ENCODE measurements around the gene CCDC60. TPM values are rescaled to one million over a fixed set of nuclear protein-coding genes. Genes with fewer than 3 reads are reported as not detected.

Gene CCDC60
- total and polyA plus RNA-seq, 2 of the 13 experiments (the other 11 are each of a cell fraction or from before 2014, with no cell fraction given) = not detected

- POLR2A ChIA-PET = no interaction called here
- Histone ChIP-seq H3K9me3 (ENCODE audit: low read length) (no peaks in the 10 kb centered on the region), H3K9ac (ENCODE audit: insufficient read depth, low read depth, low read length) (no peak overlapping the region), H3K4me3 (replicated peaks in 1 of 3; ENCODE audit: insufficient read depth in 1 of 3, low read depth in 2 of 3, low read length in 3 of 3) (no peak overlapping the region), H4K20me1 (ENCODE audit: insufficient read depth, low read length) (no peaks in the 10 kb centered on the region), H3K4me1 (ENCODE audit: insufficient read depth, low read length) (peaks cover 21% of the 10 kb centered on the region), H3K79me2 (ENCODE audit: insufficient read depth, low read length) (no peaks in the 10 kb centered on the region), H3K27me3 (ENCODE audit: control insufficient read depth in 1 of 2, insufficient read depth in 2 of 2, low read length in 2 of 2) (no peaks in the 10 kb centered on the region), H3K36me3 (replicated peaks in 1 of 2; ENCODE audit: control insufficient read depth in 1 of 2, insufficient read depth in 2 of 2, low read length in 2 of 2) (no peaks in the 10 kb centered on the region), H3K4me2 (ENCODE audit: low read depth, low read length) (no peak overlapping the region), H2AFZ (ENCODE audit: low read length) (no peak overlapping the region), H3K27ac (ENCODE audit: extremely low read length, insufficient read depth, low read length) (no peak overlapping the region)
- CTCF ChIA-PET (ENCODE audit: low intra/inter-chr PET ratio, low total read pairs) = no interaction called here
- no peak for ATAC-seq
- TF ChIP-seq ZBTB14 (CRISPR knock-in tag; IDR thresholded peaks at IDR 0.05) = no peak
- TF ChIP-seq ZNF768 (CRISPR knock-in tag; IDR thresholded peaks at IDR 0.05) = no peak
- TF ChIP-seq MAFK (conservative IDR thresholded peaks at IDR 0.05 in 1 of 2, IDR thresholded peaks at IDR 0.05 in 1 of 2; ENCODE audit: low read length in 2 of 2) = no peak
- TF ChIP-seq SP5 (CRISPR knock-in tag; IDR thresholded peaks at IDR 0.05; ENCODE audit: borderline replicate concordance, low read depth) = no peak
- TF ChIP-seq NCOA1 (CRISPR knock-in tag; IDR thresholded peaks at IDR 0.05) = no peak
- no peak for TF ChIP-seq ZNF557 (CRISPR knock-in tag; IDR thresholded peaks at IDR 0.05)
- no peak for TF ChIP-seq NPAS2 (CRISPR knock-in tag; IDR thresholded peaks at IDR 0.05; ENCODE audit: borderline replicate concordance)
- TF ChIP-seq HOXD1 (CRISPR knock-in tag; IDR thresholded peaks at IDR 0.05) = no peak
- TF ChIP-seq ZNF232 (CRISPR knock-in tag; IDR thresholded peaks at IDR 0.05; ENCODE audit: borderline replicate concordance) = no peak
- TF ChIP-seq ZBTB44 (CRISPR knock-in tag; IDR thresholded peaks at IDR 0.05) = no peak
- TF ChIP-seq ZSCAN30 (CRISPR knock-in tag; IDR thresholded peaks at IDR 0.05) = no peak
- no peak for TF ChIP-seq ZNF264 (CRISPR knock-in tag; IDR thresholded peaks at IDR 0.05)
- TF ChIP-seq FOXP1 (IDR thresholded peaks at IDR 0.05) = no peak
- no peak for TF ChIP-seq FOXP1 (CRISPR knock-in tag; IDR thresholded peaks at IDR 0.05)
- TF ChIP-seq ZNF674 (CRISPR knock-in tag; IDR thresholded peaks at IDR 0.05; ENCODE audit: low read depth) = no peak
- no peak for TF ChIP-seq ZNF484 (CRISPR knock-in tag; IDR thresholded peaks at IDR 0.05; ENCODE audit: borderline replicate concordance, low read depth)
- no peak for TF ChIP-seq ZBTB1 (CRISPR knock-in tag; IDR thresholded peaks at IDR 0.05; ENCODE audit: borderline replicate concordance)
- TF ChIP-seq HOXA9 (CRISPR knock-in tag; IDR thresholded peaks at IDR 0.05; ENCODE audit: borderline replicate concordance) = no peak
- intact Hi-C loops (cut with micrococcal nuclease; ENCODE audit: unreplicated experiment) = no loop called here
- WGBS (ENCODE audit: low lambda C conversion rate) = 61% methylated on average over 4 of the region's 4 CpGs
- in situ Hi-C loops (cut with HindIII; ENCODE audit: extremely low pct_ligation_motif_present, low pct_unique_long_range_greater_than_20kb) = no loop called here
- FAIRE-seq = no peak
- BruUV-seq (replicated peaks) = no TSS peak
- DNase-seq (ENCODE audit: low spot score) = no peak
These were observed 28.5 kb downstream of the CCDC60 start for GRCh38 chr12:119363037-119363436.
